ENCODE measurements around the gene ATP6V1B1. TPM values are rescaled to one million over a fixed set of nuclear protein-coding genes. Genes with fewer than 3 reads are reported as not detected.

ATP6V1B1 gene
- total RNA-seq, 1 experiment from 2014 or later = 4.0 TPM

GRCh38 chr2:70991142-70991541, 55.4 kb downstream of the ATP6V1B1 start:
- no peaks in the 10 kb centered on the region for H3K9me3 Mint-ChIP-seq (ENCODE audit: unreplicated experiment)
- H3K27ac Mint-ChIP-seq (ENCODE audit: unreplicated experiment) = no peak overlapping the region
- CTCF ChIA-PET = no interaction called here
- Histone ChIP-seq H3K9me3 (no peaks in the 10 kb centered on the region), H3K27me3 (replicated peaks; ENCODE audit: control insufficient read depth, insufficient read depth, low read length) (no peaks in the 10 kb centered on the region), H3K4me1 (peaks cover 13% of the 10 kb centered on the region), H3K36me3 (ENCODE audit: control insufficient read depth, insufficient read depth, low read length) (peaks cover 1% of the 10 kb centered on the region; the same call in 1 of the 2 replicates), H3K4me3 (ENCODE audit: low read depth, low read length) (no peak overlapping the region)
- BruUV-seq (replicated peaks) = no TSS peak
- no peak overlapping the region for H3K4me3 Mint-ChIP-seq (ENCODE audit: unreplicated experiment)
- no peaks in the 10 kb centered on the region for H3K4me1 Mint-ChIP-seq (ENCODE audit: low read depth, unreplicated experiment)
- no peak for TF ChIP-seq CTCF (IDR thresholded peaks at IDR 0.05; ENCODE audit: insufficient read depth in 1 of 2, low read depth in 1 of 2, low read length in 1 of 2, severe bottlenecking in 1 of 2, unreplicated experiment in 1 of 2)
- DNase-seq = no peak
- intact Hi-C loops (cut with micrococcal nuclease; ENCODE audit: unreplicated experiment) = no loop called here
- no peaks in the 10 kb centered on the region for H3K27me3 Mint-ChIP-seq (ENCODE audit: insufficient read depth, unreplicated experiment)
- POLR2A ChIA-PET = no interaction called here
- H3K36me3 Mint-ChIP-seq (ENCODE audit: insufficient read depth, unreplicated experiment) = peaks cover 21% of the 10 kb centered on the region

- H3K36me3 Mint-ChIP-seq (ENCODE audit: insufficient read depth, unreplicated experiment) = peaks cover 19% of the 10 kb centered on the region
- H3K9me3 Mint-ChIP-seq (ENCODE audit: unreplicated experiment) = no peaks in the 10 kb centered on the region
- H3K4me1 Mint-ChIP-seq (ENCODE audit: low read depth, unreplicated experiment) = no peaks in the 10 kb centered on the region
- intact Hi-C loops (cut with micrococcal nuclease; ENCODE audit: unreplicated experiment) = no loop called here
- CTCF ChIA-PET = no interaction called here
- DNase-seq = no peak
- H3K4me3 Mint-ChIP-seq (ENCODE audit: unreplicated experiment) = no peak overlapping the region
- H3K36me3 ChIP-seq (ENCODE audit: control insufficient read depth, insufficient read depth, low read length) = peaks cover under 1% of the 10 kb centered on the region; the same call in 1 of the 2 replicates
- peaks cover 13% of the 10 kb centered on the region for H3K4me1 ChIP-seq
- no peak overlapping the region for H3K27ac Mint-ChIP-seq (ENCODE audit: unreplicated experiment)
- BruUV-seq (replicated peaks) = no TSS peak
- H3K4me3 ChIP-seq (ENCODE audit: low read depth, low read length) = no peak overlapping the region
- no peaks in the 10 kb centered on the region for H3K27me3 Mint-ChIP-seq (ENCODE audit: insufficient read depth, unreplicated experiment)
- no peaks in the 10 kb centered on the region for H3K27me3 ChIP-seq (replicated peaks; ENCODE audit: control insufficient read depth, insufficient read depth, low read length)
- TF ChIP-seq CTCF (IDR thresholded peaks at IDR 0.05; ENCODE audit: insufficient read depth in 1 of 2, low read depth in 1 of 2, low read length in 1 of 2, severe bottlenecking in 1 of 2, unreplicated experiment in 1 of 2) = no peak
- no peaks in the 10 kb centered on the region for H3K9me3 ChIP-seq
- POLR2A ChIA-PET = no interaction called here
Measured at GRCh38 chr2:70991742-70992141, 56.0 kb downstream of the ATP6V1B1 start.

GRCh38 chr2:70992945-70993853, 57.5 kb downstream of the ATP6V1B1 start:
- CTCF ChIA-PET = interaction anchor here (1.0 kb wide), 1 partner anchor 700 kb away, joined by 3 read pairs; the partner anchor contains the start of gene SNRPG
- BruUV-seq (replicated peaks) = TSS peak; percentile 36

More at GRCh38 chr2:70992945-70993853, 57.5 kb downstream of the ATP6V1B1 start:
- no peak for DNase-seq
- POLR2A ChIA-PET = no interaction called here
- peak overlapping the region; percentile 73 for H3K4me3 ChIP-seq (ENCODE audit: low read depth, low read length)
- H3K9me3 ChIP-seq = no peaks in the 10 kb centered on the region
- no peaks in the 10 kb centered on the region for H3K36me3 ChIP-seq (ENCODE audit: control insufficient read depth, insufficient read depth, low read length)
- no peak for TF ChIP-seq CTCF (IDR thresholded peaks at IDR 0.05; ENCODE audit: insufficient read depth in 1 of 2, low read depth in 1 of 2, low read length in 1 of 2, severe bottlenecking in 1 of 2, unreplicated experiment in 1 of 2)
- H3K27me3 ChIP-seq (replicated peaks; ENCODE audit: control insufficient read depth, insufficient read depth, low read length) = no peaks in the 10 kb centered on the region
- Mint-ChIP-seq H3K4me3 (ENCODE audit: unreplicated experiment) (peak overlapping the region; percentile 93), H3K4me1 (ENCODE audit: low read depth, unreplicated experiment) (no peaks in the 10 kb centered on the region), H3K27me3 (ENCODE audit: insufficient read depth, unreplicated experiment) (no peaks in the 10 kb centered on the region), H3K27ac (ENCODE audit: unreplicated experiment) (peak overlapping the region; percentile 61), H3K36me3 (ENCODE audit: insufficient read depth, unreplicated experiment) (peaks cover 9% of the 10 kb centered on the region), H3K9me3 (ENCODE audit: unreplicated experiment) (no peaks in the 10 kb centered on the region)
- intact Hi-C loops (cut with micrococcal nuclease; ENCODE audit: unreplicated experiment) = no loop called here
- H3K4me1 ChIP-seq = peaks cover 13% of the 10 kb centered on the region

All from Caco-2 (cell line).